ENCODE measurements around the gene PHTF2.

DNA sequence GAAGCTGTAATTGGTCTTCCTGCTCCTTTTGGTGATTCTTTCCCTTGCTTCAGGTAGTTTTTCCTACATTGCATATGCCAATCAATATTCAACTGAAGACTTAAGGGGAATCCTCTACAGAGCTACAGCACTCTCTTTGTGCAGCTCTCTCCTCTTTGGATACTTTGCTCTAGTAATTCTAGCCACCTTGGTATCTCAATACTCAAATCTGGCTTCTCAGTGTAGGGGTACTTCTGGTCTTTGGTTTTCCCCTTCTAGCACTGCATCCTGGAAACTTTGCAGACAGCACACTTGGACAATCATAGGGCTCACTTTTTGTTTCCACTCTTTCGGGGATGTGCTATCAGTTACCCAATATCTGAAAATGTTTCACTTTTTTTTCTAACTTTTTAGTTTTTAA, 9.9 kb downstream of the PHTF2 start:
- TF ChIP-seq, protein P1, sequence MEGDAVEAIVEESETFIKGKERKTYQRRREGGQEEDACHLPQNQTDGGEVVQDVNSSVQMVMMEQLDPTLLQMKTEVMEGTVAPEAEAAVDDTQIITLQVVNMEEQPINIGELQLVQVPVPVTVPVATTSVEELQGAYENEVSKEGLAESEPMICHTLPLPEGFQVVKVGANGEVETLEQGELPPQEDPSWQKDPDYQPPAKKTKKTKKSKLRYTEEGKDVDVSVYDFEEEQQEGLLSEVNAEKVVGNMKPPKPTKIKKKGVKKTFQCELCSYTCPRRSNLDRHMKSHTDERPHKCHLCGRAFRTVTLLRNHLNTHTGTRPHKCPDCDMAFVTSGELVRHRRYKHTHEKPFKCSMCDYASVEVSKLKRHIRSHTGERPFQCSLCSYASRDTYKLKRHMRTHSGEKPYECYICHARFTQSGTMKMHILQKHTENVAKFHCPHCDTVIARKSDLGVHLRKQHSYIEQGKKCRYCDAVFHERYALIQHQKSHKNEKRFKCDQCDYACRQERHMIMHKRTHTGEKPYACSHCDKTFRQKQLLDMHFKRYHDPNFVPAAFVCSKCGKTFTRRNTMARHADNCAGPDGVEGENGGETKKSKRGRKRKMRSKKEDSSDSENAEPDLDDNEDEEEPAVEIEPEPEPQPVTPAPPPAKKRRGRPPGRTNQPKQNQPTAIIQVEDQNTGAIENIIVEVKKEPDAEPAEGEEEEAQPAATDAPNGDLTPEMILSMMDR (IDR thresholded peaks at IDR 0.05; ENCODE audit: low read depth, low read length): no peak
- TF ChIP-seq POLR2A (IDR thresholded peaks at IDR 0.05; ENCODE audit: extremely low read depth, insufficient read length): no peak
- no peak for TF ChIP-seq MYC (IDR thresholded peaks at IDR 0.05; ENCODE audit: low read depth, low read length)

Measured in NB4 (cell line).